HG02623 (cell line): ENCODE results near the gene PTAFR.

Source experiments
- ATAC-seq: cut with Tn5 transposase; IDR thresholded peaks from one replicate; pipeline ENCODE4 v1.9.1; 2021; ENCODE audit warnings: moderate library complexity; ENCODE audit not compliant: unreplicated experiment

PTAFR gene

DNA sequence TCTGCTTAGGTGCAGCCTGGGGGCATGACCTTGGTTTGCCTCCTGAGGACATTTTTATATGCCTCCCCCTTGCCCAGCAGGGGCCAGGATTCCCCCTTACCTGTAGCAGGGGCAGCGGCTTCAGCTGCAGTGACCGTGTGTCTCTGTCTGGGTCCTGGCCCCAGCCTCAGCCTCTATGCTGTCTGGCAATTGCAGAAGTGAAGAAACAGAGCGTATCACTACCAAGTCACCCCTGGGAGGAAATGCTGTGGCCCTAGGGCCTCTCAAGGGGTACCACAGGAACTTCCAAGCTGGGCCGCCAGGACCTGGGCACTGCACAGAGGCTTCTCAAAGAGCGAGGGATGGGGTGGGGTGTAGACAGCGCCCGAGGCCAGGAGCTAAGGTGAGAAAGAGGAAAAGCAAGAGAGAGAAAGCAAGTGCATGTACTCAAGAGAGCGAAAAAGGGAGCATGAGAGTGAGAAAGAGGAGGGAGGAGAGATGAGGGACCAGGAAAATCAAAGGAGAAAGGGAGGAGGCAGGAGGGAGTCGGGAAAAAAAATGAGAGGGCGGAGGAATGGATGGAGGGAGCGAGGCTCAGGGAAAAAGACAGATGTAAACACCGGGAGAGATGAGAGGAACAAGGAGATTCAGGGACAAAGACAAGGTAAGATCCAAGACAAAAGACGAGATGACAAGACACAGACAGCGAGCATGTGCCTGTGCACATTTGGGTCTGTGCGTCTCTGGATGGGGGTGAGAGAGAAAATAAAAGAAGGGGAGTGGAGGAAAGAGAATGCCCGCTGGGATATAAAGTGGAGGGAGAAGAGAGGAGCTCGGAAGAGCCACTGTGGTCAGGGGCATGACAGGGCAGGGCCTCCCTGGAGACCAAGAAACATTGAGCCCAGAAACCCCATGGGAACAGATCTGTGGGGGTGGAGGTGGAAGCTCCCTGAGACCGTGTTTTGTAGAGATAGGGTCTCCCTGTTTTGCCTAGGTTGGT is at the start of gene PTAFR:
Gene PTAFR (minus strand): TSS at position 199 of the 979 bp plus-strand sequence. CDS start 25,669 bp downstream, outside the sequence.
- no peak for ATAC-seq

GRCh38 chr1:28213315-28213714 is 36.8 kb upstream of the PTAFR start:
- ATAC-seq, result no peak

GRCh38 chr1:28209700-28210099 is 33.2 kb upstream of the PTAFR start:
- no peak for ATAC-seq

- ATAC-seq, result no peak
Observed at GRCh38 chr1:28208818-28209441, 32.4 kb upstream of the PTAFR start.

- ATAC-seq, result no peak
Observed at GRCh38 chr1:28205243-28205642, 28.8 kb upstream of the PTAFR start.

GRCh38 chr1:28200234-28200873 is 23.9 kb upstream of the PTAFR start:
- no peak for ATAC-seq

DNA sequence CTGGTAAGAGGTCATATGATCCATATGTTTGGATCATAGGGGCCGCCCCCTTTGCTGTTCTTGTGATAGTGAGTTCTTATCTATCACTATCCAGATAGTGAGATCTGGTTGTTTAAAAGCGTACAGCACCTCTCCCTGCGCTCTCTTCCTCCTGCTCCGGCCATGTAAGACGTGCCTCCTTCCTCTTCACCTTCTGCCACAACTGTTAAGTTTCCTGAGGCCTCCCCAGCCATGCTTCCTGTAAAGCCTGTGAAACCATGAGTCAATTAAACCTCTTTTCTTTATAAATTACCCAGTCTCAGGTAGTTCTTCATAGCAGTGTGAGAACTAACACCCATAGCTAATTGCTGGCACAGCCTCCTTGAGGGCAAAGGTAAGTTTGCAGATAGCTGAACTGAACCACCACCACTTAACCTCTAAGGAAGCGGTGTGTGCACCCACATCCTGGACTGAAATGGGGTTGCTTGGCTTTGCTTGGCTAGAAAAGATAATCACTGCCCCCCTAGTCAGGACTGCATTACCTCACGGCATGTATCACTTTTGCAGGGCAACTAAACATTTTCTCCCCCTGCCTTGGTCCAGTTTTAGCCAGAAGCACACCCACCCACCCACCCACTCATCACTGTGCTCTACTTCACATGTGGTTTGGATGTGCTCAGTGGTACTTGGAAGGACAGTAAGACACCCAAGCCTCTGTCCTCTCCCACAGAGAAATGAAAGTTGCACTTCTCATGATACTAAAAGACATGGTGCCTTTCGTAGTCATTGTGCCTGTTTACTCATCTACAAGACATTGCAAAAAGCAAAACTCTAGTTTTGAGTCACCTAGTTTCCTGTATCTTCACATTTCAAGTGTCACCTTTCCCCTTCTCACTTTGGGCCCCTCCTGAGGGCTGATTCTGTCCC is 23.1 kb upstream of the PTAFR start:
- peak; percentile 77 for ATAC-seq

- no peak for ATAC-seq
Observed at GRCh38 chr1:28197682-28198415, 21.4 kb upstream of the PTAFR start.

- no peak for ATAC-seq
Observed at GRCh38 chr1:28196330-28196729, 19.8 kb upstream of the PTAFR start.

DNA sequence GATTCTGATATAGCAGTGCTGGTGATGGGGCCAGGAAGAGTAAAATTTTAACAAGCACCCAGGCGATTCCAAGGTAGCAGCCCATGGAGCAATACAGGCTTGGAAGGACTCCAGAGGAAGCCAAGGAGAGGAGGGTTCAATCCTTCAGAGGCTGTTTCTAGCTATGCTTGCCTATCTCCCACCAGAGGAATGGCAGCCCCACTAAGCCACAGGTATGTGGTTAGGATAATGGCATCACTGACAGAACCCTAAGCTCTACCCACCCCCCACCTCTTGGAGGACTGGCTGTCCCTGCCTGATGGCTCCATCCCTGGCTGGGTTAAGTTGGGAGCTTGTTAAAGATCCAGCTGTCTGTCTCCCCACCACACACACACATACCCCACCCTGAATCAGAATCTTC is 19.3 kb upstream of the PTAFR start:
- no peak for ATAC-seq

- no peak for ATAC-seq
Observed at GRCh38 chr1:28194326-28195035, 18.0 kb upstream of the PTAFR start.

- no peak for ATAC-seq
Observed at GRCh38 chr1:28193701-28194161, 17.2 kb upstream of the PTAFR start.

DNA sequence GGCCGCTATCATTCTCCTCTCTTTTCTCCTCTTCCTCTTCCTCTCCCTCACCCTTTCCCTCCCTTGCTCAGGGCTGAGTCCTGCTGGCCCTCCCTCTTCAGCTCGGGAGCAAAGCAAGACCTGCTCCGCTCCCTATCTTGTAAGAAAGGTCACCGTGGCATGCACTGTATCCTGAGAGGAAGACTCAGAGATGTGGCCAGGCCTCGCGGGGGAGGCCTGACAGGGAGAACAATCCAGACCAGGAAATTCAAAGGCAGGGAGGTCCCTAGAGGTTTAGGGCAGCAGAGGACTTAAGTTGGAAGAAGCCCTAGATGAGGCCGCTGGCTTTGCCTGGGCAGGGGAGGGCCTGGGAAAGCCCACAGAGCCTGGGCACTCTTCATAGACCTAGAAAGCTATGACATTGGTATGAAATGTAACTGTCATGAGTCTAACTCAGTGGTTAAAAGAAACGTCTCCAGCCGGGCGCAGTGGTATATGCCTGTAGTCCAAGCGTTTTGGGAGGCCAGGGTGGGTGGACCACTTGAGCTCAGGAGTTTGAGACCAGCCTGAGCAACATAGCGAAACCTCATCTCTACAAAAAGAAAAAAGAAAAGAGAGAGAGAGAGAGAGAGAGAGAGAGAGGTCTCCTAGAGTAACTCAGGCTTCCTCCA is 14.6 kb upstream of the PTAFR start:
- ATAC-seq, result no peak

- ATAC-seq, result no peak
Observed at GRCh38 chr1:28190337-28190979, 14.0 kb upstream of the PTAFR start.

DNA sequence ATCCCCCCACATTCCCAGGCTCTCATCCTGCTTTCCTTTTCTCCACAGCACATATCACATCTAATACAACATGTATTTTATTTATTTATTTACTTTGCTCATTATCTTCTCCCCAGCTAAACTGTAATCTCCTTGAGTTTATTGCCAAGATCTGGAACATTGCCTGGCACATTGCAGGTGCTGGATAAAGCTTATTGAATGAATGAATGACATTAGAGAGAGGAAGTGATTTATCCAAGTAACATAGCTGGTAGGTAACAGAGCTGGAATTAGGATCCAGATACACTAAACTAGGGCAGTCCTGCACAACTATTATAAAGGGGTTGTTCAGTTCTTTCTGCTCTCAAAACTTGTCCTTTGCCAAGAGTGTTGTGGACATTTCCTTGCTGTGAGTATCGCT is 8.6 kb upstream of the PTAFR start:
- ATAC-seq, result no peak

DNA sequence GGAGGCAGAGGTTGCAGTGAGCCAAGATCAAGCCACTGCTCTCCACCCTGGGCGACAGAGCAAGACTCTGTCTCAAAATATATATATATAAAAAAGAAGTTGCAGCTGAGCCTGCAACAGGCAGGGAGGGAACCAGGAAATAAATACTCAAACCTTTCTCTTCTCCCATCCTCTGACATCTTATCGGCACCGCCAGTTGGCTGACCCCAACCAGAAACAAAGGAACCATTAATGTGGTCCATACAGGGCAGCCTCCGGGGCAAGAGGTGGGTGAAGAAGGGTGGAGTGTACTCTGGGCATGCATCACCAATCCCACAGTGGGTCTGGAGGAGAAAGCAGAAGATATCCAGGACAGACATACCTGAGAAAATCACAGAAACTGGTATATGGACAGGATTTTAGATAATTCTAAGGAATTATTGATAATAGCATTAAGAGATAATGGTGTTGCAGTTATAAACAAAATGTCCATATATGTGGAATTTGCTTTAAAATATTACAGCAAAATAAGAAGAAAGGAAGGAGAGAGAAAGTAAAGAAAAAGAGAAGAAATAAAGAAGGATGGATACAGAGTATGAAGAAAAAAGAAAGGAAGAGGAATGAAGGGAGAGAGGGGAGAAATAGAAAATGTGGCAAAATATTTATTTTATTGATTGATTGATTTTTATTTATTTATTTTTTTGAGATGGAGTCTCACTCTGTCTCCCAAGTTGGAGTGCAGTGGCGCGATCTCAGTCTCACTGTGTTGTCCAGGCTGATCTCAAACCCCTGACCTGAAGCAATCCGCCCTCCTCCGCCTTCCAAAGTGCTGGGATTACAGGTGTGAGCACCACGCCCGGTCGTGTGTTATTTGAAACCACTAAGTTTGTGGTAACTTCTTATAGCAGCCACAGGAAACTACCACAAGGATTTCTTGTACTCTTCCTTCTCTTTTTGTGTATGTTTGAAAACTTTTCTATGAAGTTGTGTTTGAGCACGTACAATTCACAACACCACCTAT is 4.1 kb upstream of the PTAFR start:
- no peak for ATAC-seq
